HCT116 (cell line): ENCODE data around the gene ZNF266.
A peak's percentile ranks its signal among the peaks of the same experiment; 100 is the strongest.

Experiments used
- CEBPB ChIP-seq: IDR thresholded peaks from 2 replicates; pipeline ENCODE4 v1.6.1; 2012; ENCODE audit warnings: low read depth
- CTCF ChIP-seq, 3 experiments: fragments of 200-600 bp in 1 of 3; sonication (generic) in 1 of 3; IDR thresholded peaks in 2 of 3; conservative IDR thresholded peaks in 1 of 3; 2 replicates each; pipeline ENCODE4 v1.5.1; 2012 to 2017; ENCODE audit warnings: low read depth in 2 of 3, low read length in 2 of 3, antibody characterized with exemption in 1 of 3, borderline replicate concordance in 1 of 3, control low read depth in 1 of 3, mild to moderate bottlenecking in 1 of 3, mixed read lengths in 1 of 3, mixed run types in 1 of 3, moderate library complexity in 1 of 3; ENCODE audit not compliant: insufficient read depth in 1 of 3
- EZH2 ChIP-seq: fragments of 200-600 bp; sonication (generic); IDR thresholded peaks from 2 replicates; pipeline ENCODE4 v1.6.1; 2017; ENCODE audit warnings: antibody characterized with exemption, mixed run types
- EZH2phosphoT487 ChIP-seq: fragments of 200-600 bp; IDR thresholded peaks from 2 replicates; pipeline ENCODE4 v1.6.1; 2018; ENCODE audit warnings: antibody characterized with exemption, borderline replicate concordance
- JUND ChIP-seq: IDR thresholded peaks from 2 replicates; pipeline ENCODE4 v1.6.1; 2012
- POLR2A ChIP-seq: IDR thresholded peaks from 2 replicates; pipeline ENCODE4 v1.7.0; 2011; ENCODE audit warnings: borderline replicate concordance; ENCODE audit not compliant: insufficient read depth, insufficient read length; ENCODE audit errors: extremely low read depth
- POLR2AphosphoS5 ChIP-seq: IDR thresholded peaks from 2 replicates; pipeline ENCODE4 v1.6.1; 2011; ENCODE audit warnings: mild to moderate bottlenecking, low read depth, low read length, moderate library complexity
- SP1 ChIP-seq: IDR thresholded peaks from 2 replicates; pipeline ENCODE4 v1.6.1; 2012; ENCODE audit warnings: low read depth
- SRF ChIP-seq: IDR thresholded peaks from 2 replicates; pipeline ENCODE4 v1.6.1; 2012; ENCODE audit warnings: low read depth
- YY1 ChIP-seq: IDR thresholded peaks from 2 replicates; pipeline ENCODE4 v1.6.1; 2011; ENCODE audit warnings: low read length, low read depth, moderate library complexity, mild to moderate bottlenecking; ENCODE audit not compliant: insufficient replicate concordance; ENCODE audit errors: extremely low read depth
- ZNF274 ChIP-seq: fragments of 200-500 bp; sonication (Bioruptor generic); IDR thresholded peaks from 2 replicates; pipeline ENCODE4 v1.6.1; 2014; ENCODE audit warnings: mild to moderate bottlenecking, low read depth, low read length, inconsistent platforms
- TF ChIP-seq, protein P1 (sequence below): IDR thresholded peaks from 2 replicates; pipeline ENCODE4 v1.6.1; 2012
- TF ChIP-seq, protein P2 (sequence below): IDR thresholded peaks from 2 replicates; pipeline ENCODE4 v1.6.1; 2012

DNA sequence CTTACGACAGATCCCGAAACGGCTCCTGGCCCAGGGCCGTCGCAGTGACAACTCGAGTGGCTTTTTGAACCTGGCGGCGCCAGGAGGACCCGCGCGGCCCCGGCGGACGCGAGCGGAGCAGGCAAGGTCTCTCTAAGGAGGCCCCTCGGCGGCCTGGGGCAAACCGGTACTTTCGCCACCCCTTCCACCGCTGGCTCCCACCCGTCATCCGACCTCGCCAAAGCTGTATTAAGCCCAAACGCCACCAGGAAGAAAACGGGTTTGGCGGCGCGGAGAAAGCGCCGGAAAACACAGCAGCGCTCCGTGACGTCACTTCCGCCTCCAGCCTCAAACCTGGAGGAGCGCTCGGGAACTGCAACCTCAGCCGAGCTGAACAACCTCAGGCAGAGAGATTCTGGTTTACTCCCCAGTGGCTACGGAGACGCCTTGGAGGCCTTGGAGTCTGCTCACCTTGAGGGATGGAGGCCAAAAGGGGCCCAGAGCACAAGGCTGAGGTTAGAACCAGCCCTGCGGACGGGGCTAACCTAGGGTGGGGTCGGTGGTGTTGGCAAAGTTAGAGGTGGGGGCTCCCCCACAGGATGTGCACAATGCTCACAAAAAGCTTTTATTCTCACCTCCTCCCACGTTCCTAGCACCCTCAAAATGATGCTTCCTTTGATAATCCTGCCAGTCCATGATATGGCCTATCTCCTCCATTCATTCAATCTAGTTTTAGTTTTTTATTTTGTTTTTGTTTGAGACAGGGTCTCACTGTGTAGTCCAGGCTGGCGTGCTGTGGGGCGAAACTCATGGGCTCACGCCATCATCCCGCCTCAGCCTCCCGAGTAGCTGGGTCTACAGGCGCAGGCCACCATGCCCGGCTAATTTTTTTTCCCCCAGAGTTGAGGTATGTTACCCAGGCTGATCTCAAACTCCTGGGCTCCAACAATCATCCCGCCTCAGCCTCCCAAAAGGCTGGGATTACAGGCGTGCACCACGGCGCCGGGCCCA is at the start of gene ZNF266:
- TF ChIP-seq SP1 (no peak), POLR2AphosphoS5 (peak; percentile 80), POLR2A (no peak), EZH2 (no peak), CTCF (IDR thresholded peaks at IDR 0.05 in 2 of 3, conservative IDR thresholded peaks at IDR 0.05 in 1 of 3; ENCODE audit: borderline replicate concordance in 1 of 3, insufficient read depth in 1 of 3, low read depth in 2 of 3, low read length in 2 of 3) (peak in 2 of 3 experiments; percentile 59 to 70; a peak in 4 of 6 replicates), JUND (no peak), EZH2phosphoT487 (no peak), CEBPB (no peak), YY1 (no peak), SRF (peak; percentile 71), ZNF274 (no peak)
- TF ChIP-seq, protein P1, sequence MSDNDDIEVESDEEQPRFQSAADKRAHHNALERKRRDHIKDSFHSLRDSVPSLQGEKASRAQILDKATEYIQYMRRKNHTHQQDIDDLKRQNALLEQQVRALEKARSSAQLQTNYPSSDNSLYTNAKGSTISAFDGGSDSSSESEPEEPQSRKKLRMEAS, result 0 out of 2 replicates have a peak, but pooled peaks have one; percentile 56
- TF ChIP-seq, protein P2, sequence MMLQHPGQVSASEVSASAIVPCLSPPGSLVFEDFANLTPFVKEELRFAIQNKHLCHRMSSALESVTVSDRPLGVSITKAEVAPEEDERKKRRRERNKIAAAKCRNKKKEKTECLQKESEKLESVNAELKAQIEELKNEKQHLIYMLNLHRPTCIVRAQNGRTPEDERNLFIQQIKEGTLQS, result no peak
